Measurements from ENCODE around the gene ZNF428.
"Not testable (repeated sequence)": the region's sequence is repeated elsewhere in the genome, so short reads cannot be mapped to it uniquely, and the experiment has no call there.

- not testable (repeated sequence) for TF ChIP-seq EZH2 (IDR thresholded peaks at IDR 0.05; ENCODE audit: insufficient read depth, low read length)
- TF ChIP-seq, protein P1, sequence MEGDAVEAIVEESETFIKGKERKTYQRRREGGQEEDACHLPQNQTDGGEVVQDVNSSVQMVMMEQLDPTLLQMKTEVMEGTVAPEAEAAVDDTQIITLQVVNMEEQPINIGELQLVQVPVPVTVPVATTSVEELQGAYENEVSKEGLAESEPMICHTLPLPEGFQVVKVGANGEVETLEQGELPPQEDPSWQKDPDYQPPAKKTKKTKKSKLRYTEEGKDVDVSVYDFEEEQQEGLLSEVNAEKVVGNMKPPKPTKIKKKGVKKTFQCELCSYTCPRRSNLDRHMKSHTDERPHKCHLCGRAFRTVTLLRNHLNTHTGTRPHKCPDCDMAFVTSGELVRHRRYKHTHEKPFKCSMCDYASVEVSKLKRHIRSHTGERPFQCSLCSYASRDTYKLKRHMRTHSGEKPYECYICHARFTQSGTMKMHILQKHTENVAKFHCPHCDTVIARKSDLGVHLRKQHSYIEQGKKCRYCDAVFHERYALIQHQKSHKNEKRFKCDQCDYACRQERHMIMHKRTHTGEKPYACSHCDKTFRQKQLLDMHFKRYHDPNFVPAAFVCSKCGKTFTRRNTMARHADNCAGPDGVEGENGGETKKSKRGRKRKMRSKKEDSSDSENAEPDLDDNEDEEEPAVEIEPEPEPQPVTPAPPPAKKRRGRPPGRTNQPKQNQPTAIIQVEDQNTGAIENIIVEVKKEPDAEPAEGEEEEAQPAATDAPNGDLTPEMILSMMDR (IDR thresholded peaks at IDR 0.05; ENCODE audit: insufficient read depth, low read depth, low read length): not testable (repeated sequence)
Measured at GRCh38 chr19:43650276-43650675, 30.8 kb upstream of the ZNF428 start.

Data from astrocyte (in vitro differentiated cells and primary cell).